A549 (cell line): Measurements from ENCODE around the gene PSME4.

Experiments used
- BHLHE40 ChIP-seq: IDR thresholded peaks from 2 replicates; pipeline ENCODE4 v1.6.1; 2012; ENCODE audit warnings: low read depth, low read length, inconsistent platforms
- CHD2 ChIP-seq: fragments of 150-350 bp; IDR thresholded peaks from 2 replicates; pipeline ENCODE4 v1.6.1; 2014; ENCODE audit warnings: low read length; ENCODE audit not compliant: partially characterized antibody
- CHD4 ChIP-seq: fragments of 200-600 bp; sonication (generic); IDR thresholded peaks from 2 replicates; pipeline ENCODE4 v1.6.1; 2016; ENCODE audit warnings: antibody characterized with exemption, mild to moderate bottlenecking, borderline replicate concordance
- HOXA7 ChIP-seq: fragments of 250-450 bp; sonication (Bioruptor Pico); IDR thresholded peaks from 2 replicates; pipeline ENCODE4 v1.5.0; 2020; ENCODE audit warnings: mild to moderate bottlenecking, moderate library complexity
- MYC ChIP-seq: IDR thresholded peaks from 2 replicates; pipeline ENCODE4 v1.6.1; 2012; ENCODE audit warnings: mild to moderate bottlenecking, inconsistent platforms, low read length, improper control_type of control experiment, borderline replicate concordance
- NFE2L2 ChIP-seq: fragments of 150-350 bp; conservative IDR thresholded peaks from 2 replicates; pipeline ENCODE4 v1.6.1; 2014; ENCODE audit warnings: low read length
- POLR2A ChIP-seq: IDR thresholded peaks from 2 replicates; pipeline ENCODE4 v1.6.1; 2012; ENCODE audit warnings: mild to moderate bottlenecking, low read length
- TF ChIP-seq, protein P1 (sequence below): fragments of >200 bp; sonication (Bioruptor Twin); formaldehyde crosslinking; IDR thresholded peaks from 3 replicates; pipeline ENCODE4 v1.5.1; 2016
- TF ChIP-seq, protein P2 (sequence below): IDR thresholded peaks from 2 replicates; pipeline ENCODE4 v1.6.1; 2012

DNA sequence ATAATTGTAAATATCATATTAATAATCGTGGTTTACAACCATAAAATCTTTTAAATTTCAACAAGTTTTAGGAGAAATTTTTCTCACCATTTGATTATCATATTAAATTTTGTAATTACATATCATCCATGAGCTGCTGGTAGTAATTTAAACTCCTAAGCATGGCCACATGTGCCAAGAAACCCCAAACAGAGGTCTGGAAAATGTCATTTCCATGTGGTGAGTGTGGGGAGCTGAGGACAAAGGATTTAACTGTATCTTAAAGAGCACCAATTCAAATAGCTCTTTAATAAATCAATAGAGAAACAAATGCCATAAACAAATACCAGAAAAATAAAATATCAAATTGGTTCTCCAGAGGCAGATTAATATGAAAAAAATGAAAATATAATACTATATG is 26.3 kb downstream of the PSME4 start:
- no peak for TF ChIP-seq BHLHE40
- no peak for TF ChIP-seq NFE2L2
- TF ChIP-seq, protein P1, sequence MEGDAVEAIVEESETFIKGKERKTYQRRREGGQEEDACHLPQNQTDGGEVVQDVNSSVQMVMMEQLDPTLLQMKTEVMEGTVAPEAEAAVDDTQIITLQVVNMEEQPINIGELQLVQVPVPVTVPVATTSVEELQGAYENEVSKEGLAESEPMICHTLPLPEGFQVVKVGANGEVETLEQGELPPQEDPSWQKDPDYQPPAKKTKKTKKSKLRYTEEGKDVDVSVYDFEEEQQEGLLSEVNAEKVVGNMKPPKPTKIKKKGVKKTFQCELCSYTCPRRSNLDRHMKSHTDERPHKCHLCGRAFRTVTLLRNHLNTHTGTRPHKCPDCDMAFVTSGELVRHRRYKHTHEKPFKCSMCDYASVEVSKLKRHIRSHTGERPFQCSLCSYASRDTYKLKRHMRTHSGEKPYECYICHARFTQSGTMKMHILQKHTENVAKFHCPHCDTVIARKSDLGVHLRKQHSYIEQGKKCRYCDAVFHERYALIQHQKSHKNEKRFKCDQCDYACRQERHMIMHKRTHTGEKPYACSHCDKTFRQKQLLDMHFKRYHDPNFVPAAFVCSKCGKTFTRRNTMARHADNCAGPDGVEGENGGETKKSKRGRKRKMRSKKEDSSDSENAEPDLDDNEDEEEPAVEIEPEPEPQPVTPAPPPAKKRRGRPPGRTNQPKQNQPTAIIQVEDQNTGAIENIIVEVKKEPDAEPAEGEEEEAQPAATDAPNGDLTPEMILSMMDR = no peak
- no peak for TF ChIP-seq CHD2
- TF ChIP-seq CHD4 = no peak
- no peak for TF ChIP-seq MYC
- TF ChIP-seq, protein P2, sequence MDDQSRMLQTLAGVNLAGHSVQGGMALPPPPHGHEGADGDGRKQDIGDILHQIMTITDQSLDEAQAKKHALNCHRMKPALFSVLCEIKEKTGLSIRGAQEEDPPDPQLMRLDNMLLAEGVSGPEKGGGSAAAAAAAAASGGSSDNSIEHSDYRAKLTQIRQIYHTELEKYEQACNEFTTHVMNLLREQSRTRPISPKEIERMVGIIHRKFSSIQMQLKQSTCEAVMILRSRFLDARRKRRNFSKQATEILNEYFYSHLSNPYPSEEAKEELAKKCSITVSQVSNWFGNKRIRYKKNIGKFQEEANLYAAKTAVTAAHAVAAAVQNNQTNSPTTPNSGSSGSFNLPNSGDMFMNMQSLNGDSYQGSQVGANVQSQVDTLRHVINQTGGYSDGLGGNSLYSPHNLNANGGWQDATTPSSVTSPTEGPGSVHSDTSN = no peak
- TF ChIP-seq HOXA7 = no peak
- no peak for TF ChIP-seq POLR2A
